ENCODE measurements around the gene LAMA3. TPM values are rescaled to one million over a fixed set of nuclear protein-coding genes. Genes with fewer than 3 reads are reported as not detected.

Gene LAMA3
- total and polyA plus RNA-seq, 10 of the 15 experiments (the other 5 are each of a cell fraction or from before 2014, with no cell fraction given): 0.37 to 6.5 (median 5.4) TPM

DNA sequence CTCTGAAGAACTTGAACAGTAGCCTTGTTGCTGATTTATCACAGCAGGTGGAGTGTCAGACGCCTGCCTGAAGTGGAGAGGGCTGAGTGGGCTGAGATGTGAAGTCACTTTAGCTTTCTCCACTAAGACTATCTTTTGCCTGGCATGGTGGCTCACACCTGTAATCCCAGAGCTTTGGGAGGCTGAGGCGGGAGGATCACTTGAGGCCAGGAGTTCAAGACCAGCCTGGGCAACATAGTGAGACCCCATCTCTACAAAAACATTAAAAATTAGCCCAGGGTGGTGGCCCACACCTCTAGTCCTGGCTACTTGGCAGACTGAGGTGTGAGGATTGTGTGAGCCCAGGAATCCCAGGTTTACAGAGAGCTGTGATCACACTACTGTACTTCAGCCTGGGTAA, 264.7 kb downstream of the LAMA3 start (continued):
- TF ChIP-seq CBX3 (IDR thresholded peaks at IDR 0.05; ENCODE audit: borderline replicate concordance, low read depth) (no peak), CHD1 (IDR thresholded peaks at IDR 0.05; ENCODE audit: low read depth, low read length) (no peak)

DNA sequence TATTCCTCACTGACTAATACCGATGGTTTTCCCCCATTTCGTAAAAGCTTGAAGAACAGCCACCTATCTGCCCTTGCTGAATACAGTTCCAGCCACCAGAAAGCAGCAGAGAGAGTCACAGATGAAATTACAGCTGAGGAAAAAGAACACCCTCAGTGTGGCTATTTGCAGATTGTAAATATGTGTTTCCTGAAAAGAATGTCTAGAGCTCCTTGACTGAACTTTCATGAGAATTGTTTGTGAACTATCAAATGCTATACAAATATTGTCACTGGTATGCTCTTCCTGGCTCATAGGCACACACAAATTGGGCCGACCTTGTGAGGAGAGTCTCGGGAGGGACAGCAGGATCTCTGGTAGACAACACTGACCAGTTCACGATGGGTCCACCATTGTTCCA, 267.2 kb downstream of the LAMA3 start:
- ATAC-seq: no peak
- in situ Hi-C loops (cut with MboI) (no loop called here), intact Hi-C loops (cut with micrococcal nuclease; ENCODE audit: unreplicated experiment) (no loop called here)
- 92% methylated on average over 5 of the region's 5 CpGs for WGBS (ENCODE audit: insufficient coverage, insufficient replicate concordance, low lambda C conversion rate, missing lambda C conversion rate)
- Histone ChIP-seq H3K4me2 (ENCODE audit: control insufficient read depth, insufficient read depth) (no peak overlapping the region), H3K36me3 (ENCODE audit: control insufficient read depth in 2 of 2, insufficient read depth in 2 of 2, low read length in 1 of 2) (no peaks in the 10 kb centered on the region), H3K9me3 (replicated peaks; ENCODE audit: control insufficient read depth, insufficient read depth, low read length) (no peaks in the 10 kb centered on the region), H3K4me1 (ENCODE audit: control insufficient read depth, insufficient read depth, low read length) (no peaks in the 10 kb centered on the region), H3K79me2 (ENCODE audit: control insufficient read depth, insufficient read depth, low read length) (no peaks in the 10 kb centered on the region), H3K4me3 (no peak overlapping the region), H4K20me1 (ENCODE audit: control insufficient read depth, insufficient read depth) (no peaks in the 10 kb centered on the region), H3K27me3 (replicated peaks in 1 of 2; ENCODE audit: control insufficient read depth in 2 of 2, insufficient read depth in 2 of 2, low read length in 1 of 2) (no peaks in the 10 kb centered on the region), H3K9ac (ENCODE audit: control insufficient read depth, insufficient read depth, low read length) (no peak overlapping the region), H3K27ac (ENCODE audit: control insufficient read depth, insufficient read depth) (no peak overlapping the region), H2AFZ (ENCODE audit: control insufficient read depth, low read depth, low read length) (no peak overlapping the region)
- DNase-seq (ENCODE audit: low read depth, low spot score): no peak
- CTCF ChIA-PET: interaction anchor here (1.0 to 1.4 kb wide), 2 partner anchors 12 to 71 kb away, joined by 3 read pairs; no protein-coding TSS in a partner anchor
- RAD21 ChIA-PET (ENCODE audit: unreplicated experiment): interaction anchor here (1.4 kb wide), 1 partner anchor 11 kb away, joined by 4 read pairs; no protein-coding TSS in a partner anchor
- no peak for FAIRE-seq
- SMC1A ChIA-PET (ENCODE audit: uncharacterized antibody, unreplicated experiment): interaction anchor here (0.9 to 1.4 kb wide), 4 partner anchors 10 to 163 kb away, joined by 3 read pairs; no protein-coding TSS in a partner anchor
- POLR2A ChIA-PET: interaction anchor here (1.2 kb wide), 1 partner anchor 12 kb away, joined by 3 read pairs; no protein-coding TSS in a partner anchor
- no TSS peak for BruUV-seq (replicated peaks)
- TF ChIP-seq, protein P1, sequence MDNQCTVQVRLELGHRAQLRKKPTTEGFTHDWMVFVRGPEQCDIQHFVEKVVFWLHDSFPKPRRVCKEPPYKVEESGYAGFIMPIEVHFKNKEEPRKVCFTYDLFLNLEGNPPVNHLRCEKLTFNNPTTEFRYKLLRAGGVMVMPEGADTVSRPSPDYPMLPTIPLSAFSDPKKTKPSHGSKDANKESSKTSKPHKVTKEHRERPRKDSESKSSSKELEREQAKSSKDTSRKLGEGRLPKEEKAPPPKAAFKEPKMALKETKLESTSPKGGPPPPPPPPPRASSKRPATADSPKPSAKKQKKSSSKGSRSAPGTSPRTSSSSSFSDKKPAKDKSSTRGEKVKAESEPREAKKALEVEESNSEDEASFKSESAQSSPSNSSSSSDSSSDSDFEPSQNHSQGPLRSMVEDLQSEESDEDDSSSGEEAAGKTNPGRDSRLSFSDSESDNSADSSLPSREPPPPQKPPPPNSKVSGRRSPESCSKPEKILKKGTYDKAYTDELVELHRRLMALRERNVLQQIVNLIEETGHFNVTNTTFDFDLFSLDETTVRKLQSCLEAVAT (IDR thresholded peaks at IDR 0.05): no peak
- TF ChIP-seq, protein P2, sequence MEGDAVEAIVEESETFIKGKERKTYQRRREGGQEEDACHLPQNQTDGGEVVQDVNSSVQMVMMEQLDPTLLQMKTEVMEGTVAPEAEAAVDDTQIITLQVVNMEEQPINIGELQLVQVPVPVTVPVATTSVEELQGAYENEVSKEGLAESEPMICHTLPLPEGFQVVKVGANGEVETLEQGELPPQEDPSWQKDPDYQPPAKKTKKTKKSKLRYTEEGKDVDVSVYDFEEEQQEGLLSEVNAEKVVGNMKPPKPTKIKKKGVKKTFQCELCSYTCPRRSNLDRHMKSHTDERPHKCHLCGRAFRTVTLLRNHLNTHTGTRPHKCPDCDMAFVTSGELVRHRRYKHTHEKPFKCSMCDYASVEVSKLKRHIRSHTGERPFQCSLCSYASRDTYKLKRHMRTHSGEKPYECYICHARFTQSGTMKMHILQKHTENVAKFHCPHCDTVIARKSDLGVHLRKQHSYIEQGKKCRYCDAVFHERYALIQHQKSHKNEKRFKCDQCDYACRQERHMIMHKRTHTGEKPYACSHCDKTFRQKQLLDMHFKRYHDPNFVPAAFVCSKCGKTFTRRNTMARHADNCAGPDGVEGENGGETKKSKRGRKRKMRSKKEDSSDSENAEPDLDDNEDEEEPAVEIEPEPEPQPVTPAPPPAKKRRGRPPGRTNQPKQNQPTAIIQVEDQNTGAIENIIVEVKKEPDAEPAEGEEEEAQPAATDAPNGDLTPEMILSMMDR (IDR thresholded peaks at IDR 0.05 in 2 of 3, conservative IDR thresholded peaks at IDR 0.05 in 1 of 3; ENCODE audit: control insufficient read depth in 2 of 3, extremely low read depth in 1 of 3, insufficient read depth in 1 of 3, low read depth in 3 of 3, low read length in 3 of 3): no peak
- TF ChIP-seq, protein P3, sequence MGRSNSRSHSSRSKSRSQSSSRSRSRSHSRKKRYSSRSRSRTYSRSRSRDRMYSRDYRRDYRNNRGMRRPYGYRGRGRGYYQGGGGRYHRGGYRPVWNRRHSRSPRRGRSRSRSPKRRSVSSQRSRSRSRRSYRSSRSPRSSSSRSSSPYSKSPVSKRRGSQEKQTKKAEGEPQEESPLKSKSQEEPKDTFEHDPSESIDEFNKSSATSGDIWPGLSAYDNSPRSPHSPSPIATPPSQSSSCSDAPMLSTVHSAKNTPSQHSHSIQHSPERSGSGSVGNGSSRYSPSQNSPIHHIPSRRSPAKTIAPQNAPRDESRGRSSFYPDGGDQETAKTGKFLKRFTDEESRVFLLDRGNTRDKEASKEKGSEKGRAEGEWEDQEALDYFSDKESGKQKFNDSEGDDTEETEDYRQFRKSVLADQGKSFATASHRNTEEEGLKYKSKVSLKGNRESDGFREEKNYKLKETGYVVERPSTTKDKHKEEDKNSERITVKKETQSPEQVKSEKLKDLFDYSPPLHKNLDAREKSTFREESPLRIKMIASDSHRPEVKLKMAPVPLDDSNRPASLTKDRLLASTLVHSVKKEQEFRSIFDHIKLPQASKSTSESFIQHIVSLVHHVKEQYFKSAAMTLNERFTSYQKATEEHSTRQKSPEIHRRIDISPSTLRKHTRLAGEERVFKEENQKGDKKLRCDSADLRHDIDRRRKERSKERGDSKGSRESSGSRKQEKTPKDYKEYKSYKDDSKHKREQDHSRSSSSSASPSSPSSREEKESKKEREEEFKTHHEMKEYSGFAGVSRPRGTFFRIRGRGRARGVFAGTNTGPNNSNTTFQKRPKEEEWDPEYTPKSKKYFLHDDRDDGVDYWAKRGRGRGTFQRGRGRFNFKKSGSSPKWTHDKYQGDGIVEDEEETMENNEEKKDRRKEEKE (IDR thresholded peaks at IDR 0.05): no peak
- TF ChIP-seq SREBF1 (IDR thresholded peaks at IDR 0.05; ENCODE audit: low read length) (no peak), CBX3 (IDR thresholded peaks at IDR 0.05; ENCODE audit: borderline replicate concordance, low read depth) (no peak), SPI1 (IDR thresholded peaks at IDR 0.05; ENCODE audit: borderline replicate concordance, insufficient read depth, low read depth, low read length) (no peak), NFIC (IDR thresholded peaks at IDR 0.05; ENCODE audit: low read depth, low read length) (no peak), PAX5 (IDR thresholded peaks at IDR 0.05; ENCODE audit: borderline replicate concordance, low read depth, low read length) (no peak), ZNF217 (IDR thresholded peaks at IDR 0.05) (no peak), TCF12 (IDR thresholded peaks at IDR 0.05; ENCODE audit: low read depth, low read length) (no peak)
- TF ChIP-seq, protein P4, sequence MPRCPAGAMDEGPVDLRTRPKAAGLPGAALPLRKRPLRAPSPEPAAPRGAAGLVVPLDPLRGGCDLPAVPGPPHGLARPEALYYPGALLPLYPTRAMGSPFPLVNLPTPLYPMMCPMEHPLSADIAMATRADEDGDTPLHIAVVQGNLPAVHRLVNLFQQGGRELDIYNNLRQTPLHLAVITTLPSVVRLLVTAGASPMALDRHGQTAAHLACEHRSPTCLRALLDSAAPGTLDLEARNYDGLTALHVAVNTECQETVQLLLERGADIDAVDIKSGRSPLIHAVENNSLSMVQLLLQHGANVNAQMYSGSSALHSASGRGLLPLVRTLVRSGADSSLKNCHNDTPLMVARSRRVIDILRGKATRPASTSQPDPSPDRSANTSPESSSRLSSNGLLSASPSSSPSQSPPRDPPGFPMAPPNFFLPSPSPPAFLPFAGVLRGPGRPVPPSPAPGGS (IDR thresholded peaks at IDR 0.05; ENCODE audit: borderline replicate concordance, insufficient read depth, low read depth, low read length, poor library complexity, severe bottlenecking): no peak
- TF ChIP-seq, protein P5, sequence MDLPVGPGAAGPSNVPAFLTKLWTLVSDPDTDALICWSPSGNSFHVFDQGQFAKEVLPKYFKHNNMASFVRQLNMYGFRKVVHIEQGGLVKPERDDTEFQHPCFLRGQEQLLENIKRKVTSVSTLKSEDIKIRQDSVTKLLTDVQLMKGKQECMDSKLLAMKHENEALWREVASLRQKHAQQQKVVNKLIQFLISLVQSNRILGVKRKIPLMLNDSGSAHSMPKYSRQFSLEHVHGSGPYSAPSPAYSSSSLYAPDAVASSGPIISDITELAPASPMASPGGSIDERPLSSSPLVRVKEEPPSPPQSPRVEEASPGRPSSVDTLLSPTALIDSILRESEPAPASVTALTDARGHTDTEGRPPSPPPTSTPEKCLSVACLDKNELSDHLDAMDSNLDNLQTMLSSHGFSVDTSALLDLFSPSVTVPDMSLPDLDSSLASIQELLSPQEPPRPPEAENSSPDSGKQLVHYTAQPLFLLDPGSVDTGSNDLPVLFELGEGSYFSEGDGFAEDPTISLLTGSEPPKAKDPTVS (IDR thresholded peaks at IDR 0.05; ENCODE audit: low read depth, low read length): no peak

Data from GM12878 (cell line).